ENCODE data around the gene BPGM.

The BPGM gene

DNA sequence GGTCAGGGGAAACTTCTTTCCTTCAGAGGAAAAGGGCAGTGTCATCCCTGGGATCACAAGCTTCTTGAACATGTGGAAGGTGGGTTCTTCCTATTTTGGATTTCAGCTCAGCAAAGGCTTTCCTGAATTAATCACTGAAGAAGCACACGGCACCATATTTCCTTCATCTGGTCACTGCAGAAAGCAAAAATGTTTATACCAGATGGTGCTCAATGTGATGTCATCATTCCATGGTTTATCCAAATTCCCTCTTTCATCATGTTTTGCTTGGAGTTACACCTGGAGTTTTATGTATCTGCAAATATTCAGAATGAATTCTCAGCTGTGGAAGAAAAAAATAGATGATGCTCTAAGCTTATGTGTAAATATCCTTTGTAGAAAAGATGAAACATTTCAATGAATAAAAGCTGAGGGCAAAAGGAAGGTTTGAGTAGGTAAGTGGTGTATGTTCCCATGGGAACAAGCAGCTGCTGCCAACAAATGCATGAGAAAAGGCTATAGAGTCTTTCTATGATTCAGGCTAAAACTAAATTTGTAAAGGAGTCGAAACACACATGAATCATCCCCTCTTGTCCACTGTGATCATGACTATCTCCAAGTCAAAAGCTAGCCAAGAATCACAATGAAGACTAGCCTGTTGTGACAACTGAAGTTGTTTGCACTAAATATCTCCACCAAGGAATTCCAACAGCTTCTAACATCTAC lies 26.9 kb upstream of the BPGM start:
- Histone ChIP-seq H3K9me3 (ENCODE audit: control insufficient read depth, insufficient read depth, low read depth, low read length) (no peaks in the 10 kb centered on the region), H3K4me3 (ENCODE audit: low read depth, low read length) (no peak overlapping the region), H3K36me3 (ENCODE audit: control insufficient read depth in 2 of 2, insufficient read depth in 1 of 2, low read length in 2 of 2) (no peaks in the 10 kb centered on the region), H3K4me1 (ENCODE audit: control insufficient read depth, insufficient read depth, low read length) (no peaks in the 10 kb centered on the region), H3K27ac (ENCODE audit: extremely low read depth, low read depth, low read length) (no peak overlapping the region)
- ChIA-PET POLR2A (no interaction called here), CTCF (interaction anchor here (0.7 to 2.7 kb wide), 9 partner anchors 10 to 438 kb away, joined by 3 to 15 read pairs (median 5); no protein-coding TSS in a partner anchor)
- no peak for TF ChIP-seq TSHZ1 (tag by site-specific recombination; IDR thresholded peaks at IDR 0.05; ENCODE audit: borderline replicate concordance)
- TF ChIP-seq ZNF704 (tag by site-specific recombination; IDR thresholded peaks at IDR 0.05): no peak
- TF ChIP-seq ZNF521 (tag by site-specific recombination; IDR thresholded peaks at IDR 0.05): no peak
- TF ChIP-seq, protein P1, sequence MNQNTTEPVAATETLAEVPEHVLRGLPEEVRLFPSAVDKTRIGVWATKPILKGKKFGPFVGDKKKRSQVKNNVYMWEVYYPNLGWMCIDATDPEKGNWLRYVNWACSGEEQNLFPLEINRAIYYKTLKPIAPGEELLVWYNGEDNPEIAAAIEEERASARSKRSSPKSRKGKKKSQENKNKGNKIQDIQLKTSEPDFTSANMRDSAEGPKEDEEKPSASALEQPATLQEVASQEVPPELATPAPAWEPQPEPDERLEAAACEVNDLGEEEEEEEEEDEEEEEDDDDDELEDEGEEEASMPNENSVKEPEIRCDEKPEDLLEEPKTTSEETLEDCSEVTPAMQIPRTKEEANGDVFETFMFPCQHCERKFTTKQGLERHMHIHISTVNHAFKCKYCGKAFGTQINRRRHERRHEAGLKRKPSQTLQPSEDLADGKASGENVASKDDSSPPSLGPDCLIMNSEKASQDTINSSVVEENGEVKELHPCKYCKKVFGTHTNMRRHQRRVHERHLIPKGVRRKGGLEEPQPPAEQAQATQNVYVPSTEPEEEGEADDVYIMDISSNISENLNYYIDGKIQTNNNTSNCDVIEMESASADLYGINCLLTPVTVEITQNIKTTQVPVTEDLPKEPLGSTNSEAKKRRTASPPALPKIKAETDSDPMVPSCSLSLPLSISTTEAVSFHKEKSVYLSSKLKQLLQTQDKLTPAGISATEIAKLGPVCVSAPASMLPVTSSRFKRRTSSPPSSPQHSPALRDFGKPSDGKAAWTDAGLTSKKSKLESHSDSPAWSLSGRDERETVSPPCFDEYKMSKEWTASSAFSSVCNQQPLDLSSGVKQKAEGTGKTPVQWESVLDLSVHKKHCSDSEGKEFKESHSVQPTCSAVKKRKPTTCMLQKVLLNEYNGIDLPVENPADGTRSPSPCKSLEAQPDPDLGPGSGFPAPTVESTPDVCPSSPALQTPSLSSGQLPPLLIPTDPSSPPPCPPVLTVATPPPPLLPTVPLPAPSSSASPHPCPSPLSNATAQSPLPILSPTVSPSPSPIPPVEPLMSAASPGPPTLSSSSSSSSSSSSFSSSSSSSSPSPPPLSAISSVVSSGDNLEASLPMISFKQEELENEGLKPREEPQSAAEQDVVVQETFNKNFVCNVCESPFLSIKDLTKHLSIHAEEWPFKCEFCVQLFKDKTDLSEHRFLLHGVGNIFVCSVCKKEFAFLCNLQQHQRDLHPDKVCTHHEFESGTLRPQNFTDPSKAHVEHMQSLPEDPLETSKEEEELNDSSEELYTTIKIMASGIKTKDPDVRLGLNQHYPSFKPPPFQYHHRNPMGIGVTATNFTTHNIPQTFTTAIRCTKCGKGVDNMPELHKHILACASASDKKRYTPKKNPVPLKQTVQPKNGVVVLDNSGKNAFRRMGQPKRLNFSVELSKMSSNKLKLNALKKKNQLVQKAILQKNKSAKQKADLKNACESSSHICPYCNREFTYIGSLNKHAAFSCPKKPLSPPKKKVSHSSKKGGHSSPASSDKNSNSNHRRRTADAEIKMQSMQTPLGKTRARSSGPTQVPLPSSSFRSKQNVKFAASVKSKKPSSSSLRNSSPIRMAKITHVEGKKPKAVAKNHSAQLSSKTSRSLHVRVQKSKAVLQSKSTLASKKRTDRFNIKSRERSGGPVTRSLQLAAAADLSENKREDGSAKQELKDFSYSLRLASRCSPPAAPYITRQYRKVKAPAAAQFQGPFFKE (tag by site-specific recombination; IDR thresholded peaks at IDR 0.05; ENCODE audit: borderline replicate concordance): no peak
- no peak for TF ChIP-seq SALL2 (tag by site-specific recombination; IDR thresholded peaks at IDR 0.05; ENCODE audit: borderline replicate concordance)
- TF ChIP-seq GLIS2 (tag by site-specific recombination; IDR thresholded peaks at IDR 0.05): no peak
- no peak for TF ChIP-seq ZSCAN23 (tag by site-specific recombination; IDR thresholded peaks at IDR 0.05)
- TF ChIP-seq ZNF654 (tag by site-specific recombination; IDR thresholded peaks at IDR 0.05; ENCODE audit: low read depth): no peak
- TF ChIP-seq ZNF132 (tag by site-specific recombination; IDR thresholded peaks at IDR 0.05; ENCODE audit: borderline replicate concordance): no peak
- no peak for TF ChIP-seq ZSCAN30 (tag by site-specific recombination; IDR thresholded peaks at IDR 0.05)
- no peak for TF ChIP-seq REPIN1 (tag by site-specific recombination; IDR thresholded peaks at IDR 0.05; ENCODE audit: low read depth)

DNA sequence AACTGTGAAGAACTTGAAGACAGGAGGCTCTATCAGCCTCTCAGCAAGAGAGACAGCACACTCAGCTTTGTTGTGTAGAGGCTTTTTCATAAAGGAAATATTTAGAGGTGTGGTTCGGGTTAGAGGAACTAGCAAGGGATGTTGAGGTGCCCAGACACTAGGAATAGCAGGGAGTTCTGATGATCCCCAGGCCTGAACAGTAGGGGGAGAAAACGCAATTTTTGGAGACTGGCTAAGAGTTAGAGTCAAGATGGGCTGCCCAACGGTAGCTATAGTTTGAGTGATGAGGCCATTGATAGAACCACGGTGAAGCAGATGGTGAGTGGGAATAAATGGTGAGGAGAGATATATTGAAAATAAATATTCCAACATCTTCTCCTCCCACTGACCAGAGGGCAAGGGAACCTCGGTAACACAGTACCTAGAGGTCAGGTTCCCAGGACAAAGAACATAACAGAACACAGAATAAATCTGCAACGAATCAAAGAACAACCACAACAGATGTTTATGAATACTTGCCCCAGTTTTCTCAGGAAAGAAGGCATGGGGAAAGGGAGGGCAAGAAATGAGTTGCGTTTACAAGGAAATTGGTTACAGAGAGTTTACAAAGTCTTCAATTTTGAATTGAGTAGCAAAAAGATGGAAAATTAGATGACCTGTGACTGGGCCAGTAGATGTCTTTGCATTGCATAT lies 24.2 kb upstream of the BPGM start:
- H3K27ac ChIP-seq (ENCODE audit: extremely low read depth, low read depth, low read length): no peak overlapping the region
- H3K36me3 ChIP-seq (ENCODE audit: control insufficient read depth in 2 of 2, insufficient read depth in 1 of 2, low read length in 2 of 2): no peaks in the 10 kb centered on the region
- CTCF ChIA-PET: interaction anchor here (0.6 to 1.9 kb wide), 3 partner anchors 10 to 340 kb away, joined by 3 to 8 read pairs (median 3); no protein-coding TSS in a partner anchor
- no peaks in the 10 kb centered on the region for H3K9me3 ChIP-seq (ENCODE audit: control insufficient read depth, insufficient read depth, low read depth, low read length)
- no peak overlapping the region for H3K4me3 ChIP-seq (ENCODE audit: low read depth, low read length)
- POLR2A ChIA-PET: no interaction called here
- H3K4me1 ChIP-seq (ENCODE audit: control insufficient read depth, insufficient read depth, low read length): no peaks in the 10 kb centered on the region
- TF ChIP-seq ZNF549 (tag by site-specific recombination; IDR thresholded peaks at IDR 0.05) (no peak), KLF8 (tag by site-specific recombination; IDR thresholded peaks at IDR 0.05) (no peak), ZSCAN4 (tag by site-specific recombination; IDR thresholded peaks at IDR 0.05) (no peak), ZNF629 (tag by site-specific recombination; IDR thresholded peaks at IDR 0.05) (no peak), ZNF354C (tag by site-specific recombination; IDR thresholded peaks at IDR 0.05; ENCODE audit: borderline replicate concordance, low read depth) (no peak)
- TF ChIP-seq, protein P2, sequence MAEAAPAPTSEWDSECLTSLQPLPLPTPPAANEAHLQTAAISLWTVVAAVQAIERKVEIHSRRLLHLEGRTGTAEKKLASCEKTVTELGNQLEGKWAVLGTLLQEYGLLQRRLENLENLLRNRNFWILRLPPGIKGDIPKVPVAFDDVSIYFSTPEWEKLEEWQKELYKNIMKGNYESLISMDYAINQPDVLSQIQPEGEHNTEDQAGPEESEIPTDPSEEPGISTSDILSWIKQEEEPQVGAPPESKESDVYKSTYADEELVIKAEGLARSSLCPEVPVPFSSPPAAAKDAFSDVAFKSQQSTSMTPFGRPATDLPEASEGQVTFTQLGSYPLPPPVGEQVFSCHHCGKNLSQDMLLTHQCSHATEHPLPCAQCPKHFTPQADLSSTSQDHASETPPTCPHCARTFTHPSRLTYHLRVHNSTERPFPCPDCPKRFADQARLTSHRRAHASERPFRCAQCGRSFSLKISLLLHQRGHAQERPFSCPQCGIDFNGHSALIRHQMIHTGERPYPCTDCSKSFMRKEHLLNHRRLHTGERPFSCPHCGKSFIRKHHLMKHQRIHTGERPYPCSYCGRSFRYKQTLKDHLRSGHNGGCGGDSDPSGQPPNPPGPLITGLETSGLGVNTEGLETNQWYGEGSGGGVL (tag by site-specific recombination; IDR thresholded peaks at IDR 0.05): no peak
- TF ChIP-seq, protein P3, sequence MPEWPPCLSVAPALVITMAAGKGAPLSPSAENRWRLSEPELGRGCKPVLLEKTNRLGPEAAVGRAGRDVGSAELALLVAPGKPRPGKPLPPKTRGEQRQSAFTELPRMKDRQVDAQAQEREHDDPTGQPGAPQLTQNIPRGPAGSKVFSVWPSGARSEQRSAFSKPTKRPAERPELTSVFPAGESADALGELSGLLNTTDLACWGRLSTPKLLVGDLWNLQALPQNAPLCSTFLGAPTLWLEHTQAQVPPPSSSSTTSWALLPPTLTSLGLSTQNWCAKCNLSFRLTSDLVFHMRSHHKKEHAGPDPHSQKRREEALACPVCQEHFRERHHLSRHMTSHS (tag by site-specific recombination; IDR thresholded peaks at IDR 0.05): no peak

Data from HEK293 (cell line).